Right atrium auricular region (tissue), 2 donors: ENCODE measurements around the gene RGS5. TPM values are rescaled to one million over a fixed set of nuclear protein-coding genes. Genes with fewer than 3 reads are reported as not detected.

Experiments
- DNase-seq: peaks from one replicate; pipeline ENCODE4 v3.0.0-alpha.2; 2019; ENCODE audit warnings: low spot score
- H3K27ac ChIP-seq, 2 donors: fragments of 200-600 bp; sonication (generic); 1 replicate in 1 of 2; 2 replicates in 1 of 2; pipeline ENCODE4 v1.5.1; 2016 to 2019
- H3K27me3 ChIP-seq, 2 donors: fragments of 200-600 bp; sonication (generic); one replicate each; pipeline versions ENCODE4 v1.5.1 to v1.6.0; 2017 to 2019
- H3K36me3 ChIP-seq: fragments of 200-600 bp; sonication (generic); one replicate; pipeline ENCODE4 v1.5.1; 2016
- H3K4me1 ChIP-seq, 2 donors: fragments of 200-600 bp; sonication (generic); one replicate each; pipeline versions ENCODE4 v1.5.1 to v1.6.0; 2017 to 2019
- H3K4me3 ChIP-seq, 2 donors: fragments of 200-600 bp; sonication (generic); 1 replicate in 1 of 2; 2 replicates in 1 of 2; pipeline ENCODE4 v1.5.1; 2017 to 2019; ENCODE audit warnings: mild to moderate bottlenecking in 1 of 2, moderate library complexity in 1 of 2
- H3K9me3 ChIP-seq, 2 donors: fragments of 200-600 bp; sonication (generic); one replicate each; pipeline ENCODE4 v1.5.1; 2019
- total RNA-seq, 2 donors: library from RNA; depleted of rRNA; stranded (reverse); fragments of >200 nt; gene quantifications; one replicate each; pipeline ENCODE4 v1.1.0, GENCODE V29; 2016
- TF ChIP-seq, protein P1 (sequence below), 2 donors: fragments of 200-600 bp; sonication (generic); IDR thresholded peaks; one replicate each; pipeline ENCODE4 v1.5.1; 2019; ENCODE audit warnings: antibody characterized with exemption in 2 of 2

RGS5 gene
- total RNA-seq, 2 donors from 2014 or later = 43.5 to 381 TPM

DNA sequence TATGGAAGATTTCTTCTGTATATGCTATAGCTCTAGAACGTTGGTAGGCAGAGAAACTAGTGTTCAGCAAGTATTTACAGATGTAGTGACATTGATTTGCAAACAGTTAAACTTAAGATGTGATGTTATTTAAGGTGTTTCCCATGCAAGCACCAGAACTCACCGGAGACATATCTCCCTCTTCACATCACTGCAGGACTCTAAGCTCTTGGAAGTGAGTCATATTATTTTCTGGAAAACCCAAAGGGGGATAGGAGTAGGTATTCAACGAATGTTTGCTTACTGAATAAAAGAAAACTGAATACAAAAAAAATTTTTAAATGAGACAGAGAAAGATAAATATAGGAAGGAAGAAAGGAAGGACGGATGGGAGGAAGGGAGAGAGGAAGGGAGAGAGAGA, 108.5 kb downstream of the RGS5 start:
- H3K4me3 ChIP-seq = no peak overlapping the region
- H3K27ac ChIP-seq = no peak overlapping the region
- H3K36me3 ChIP-seq = no peaks in the 10 kb centered on the region
- no peak for DNase-seq
- TF ChIP-seq, protein P1, sequence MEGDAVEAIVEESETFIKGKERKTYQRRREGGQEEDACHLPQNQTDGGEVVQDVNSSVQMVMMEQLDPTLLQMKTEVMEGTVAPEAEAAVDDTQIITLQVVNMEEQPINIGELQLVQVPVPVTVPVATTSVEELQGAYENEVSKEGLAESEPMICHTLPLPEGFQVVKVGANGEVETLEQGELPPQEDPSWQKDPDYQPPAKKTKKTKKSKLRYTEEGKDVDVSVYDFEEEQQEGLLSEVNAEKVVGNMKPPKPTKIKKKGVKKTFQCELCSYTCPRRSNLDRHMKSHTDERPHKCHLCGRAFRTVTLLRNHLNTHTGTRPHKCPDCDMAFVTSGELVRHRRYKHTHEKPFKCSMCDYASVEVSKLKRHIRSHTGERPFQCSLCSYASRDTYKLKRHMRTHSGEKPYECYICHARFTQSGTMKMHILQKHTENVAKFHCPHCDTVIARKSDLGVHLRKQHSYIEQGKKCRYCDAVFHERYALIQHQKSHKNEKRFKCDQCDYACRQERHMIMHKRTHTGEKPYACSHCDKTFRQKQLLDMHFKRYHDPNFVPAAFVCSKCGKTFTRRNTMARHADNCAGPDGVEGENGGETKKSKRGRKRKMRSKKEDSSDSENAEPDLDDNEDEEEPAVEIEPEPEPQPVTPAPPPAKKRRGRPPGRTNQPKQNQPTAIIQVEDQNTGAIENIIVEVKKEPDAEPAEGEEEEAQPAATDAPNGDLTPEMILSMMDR (IDR thresholded peaks at IDR 0.05) = no peak
- no peaks in the 10 kb centered on the region for H3K9me3 ChIP-seq
- no peaks in the 10 kb centered on the region for H3K27me3 ChIP-seq
- no peaks in the 10 kb centered on the region for H3K4me1 ChIP-seq

DNA sequence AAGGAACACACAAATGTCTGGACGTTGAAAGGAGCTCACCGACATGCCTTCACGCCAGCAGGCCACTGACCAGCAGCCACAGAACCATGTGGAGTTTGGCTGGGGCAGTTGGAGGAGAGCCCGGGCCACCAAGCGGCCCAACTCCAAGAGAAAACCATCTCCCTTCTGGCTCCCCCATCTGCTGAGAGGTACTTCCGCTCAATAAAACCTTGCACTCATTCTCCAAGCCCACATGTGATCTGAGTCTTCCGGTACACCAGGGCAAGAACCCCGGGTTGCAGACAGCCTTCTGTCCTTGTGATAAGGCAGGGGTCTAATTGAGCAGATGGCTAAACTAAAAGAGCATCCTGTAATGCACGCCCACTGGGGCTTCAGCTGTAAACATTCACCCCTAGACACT, 109.1 kb downstream of the RGS5 start:
- H3K27me3 ChIP-seq = no peaks in the 10 kb centered on the region
- H3K4me1 ChIP-seq = no peaks in the 10 kb centered on the region
- TF ChIP-seq, protein P1 (IDR thresholded peaks at IDR 0.05) = no peak
- H3K27ac ChIP-seq = no peak overlapping the region
- H3K9me3 ChIP-seq = no peaks in the 10 kb centered on the region
- H3K4me3 ChIP-seq = no peak overlapping the region
- DNase-seq = no peak
- H3K36me3 ChIP-seq = no peaks in the 10 kb centered on the region

DNA sequence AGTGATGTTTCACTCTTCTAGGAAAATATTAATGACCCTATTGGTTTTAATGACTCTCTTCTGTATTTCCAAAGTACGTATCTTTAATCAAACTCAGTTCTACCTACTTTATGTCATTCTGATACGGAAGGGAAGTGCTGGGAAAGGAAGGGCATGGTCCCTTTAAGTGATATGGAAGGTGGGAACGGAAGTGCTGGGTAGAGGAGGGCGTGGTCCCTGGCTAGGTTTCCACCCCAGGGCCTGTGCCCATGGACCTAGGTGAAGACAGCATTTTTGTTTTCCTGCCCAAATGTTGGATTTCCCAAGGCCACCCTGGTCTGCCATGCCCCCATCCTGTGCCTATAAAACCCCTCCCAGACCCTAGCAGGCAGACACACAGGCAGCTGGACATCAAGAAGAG, 109.5 kb downstream of the RGS5 start:
- H3K9me3 ChIP-seq = no peaks in the 10 kb centered on the region
- no peak overlapping the region for H3K4me3 ChIP-seq
- H3K36me3 ChIP-seq = no peaks in the 10 kb centered on the region
- TF ChIP-seq, protein P1 (IDR thresholded peaks at IDR 0.05) = no peak
- DNase-seq = no peak
- H3K27ac ChIP-seq = no peak overlapping the region
- H3K4me1 ChIP-seq = no peaks in the 10 kb centered on the region
- no peaks in the 10 kb centered on the region for H3K27me3 ChIP-seq

Other genes with a start within 250 kb of the RGS5 start
- gene RGS4, start 133.6 kb downstream of the RGS5 start, total RNA-seq = 1 to 10 TPM; 1.5 to 5.0 TPM
- under 1 TPM; 0.20 to 0.74 TPM for gene NUF2, start 119.0 kb upstream of the RGS5 start, total RNA-seq